Non-pigmented ciliary epithelial cell (primary cell): ENCODE data around the gene CAPN14.

ENCODE experiments used
- DNase-seq: peaks from one replicate; pipeline ENCODE4 v3.0.0-alpha.2; 2010; ENCODE audit warnings: low read depth

The CAPN14 gene

DNA sequence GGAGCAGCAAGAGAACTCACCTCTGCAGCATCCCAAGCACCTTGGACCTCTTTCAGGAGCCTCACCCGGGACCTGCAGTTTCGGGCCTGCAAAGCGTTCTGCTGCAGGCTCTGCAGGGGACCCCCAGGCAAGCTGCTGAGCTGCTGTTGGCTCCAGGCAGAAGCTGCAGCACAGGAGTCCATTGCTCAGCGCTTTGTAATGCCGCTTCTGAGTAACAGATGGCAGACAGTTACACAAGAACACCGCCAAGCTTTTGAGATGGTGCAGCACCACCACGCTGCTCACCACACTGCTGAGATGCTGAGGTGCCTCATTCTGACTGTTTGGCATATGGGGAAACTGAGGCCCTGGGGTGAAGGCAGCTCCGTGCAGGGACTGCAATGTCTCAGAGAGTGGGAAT is 77.2 kb downstream of the CAPN14 start:
- DNase-seq = no peak

DNA sequence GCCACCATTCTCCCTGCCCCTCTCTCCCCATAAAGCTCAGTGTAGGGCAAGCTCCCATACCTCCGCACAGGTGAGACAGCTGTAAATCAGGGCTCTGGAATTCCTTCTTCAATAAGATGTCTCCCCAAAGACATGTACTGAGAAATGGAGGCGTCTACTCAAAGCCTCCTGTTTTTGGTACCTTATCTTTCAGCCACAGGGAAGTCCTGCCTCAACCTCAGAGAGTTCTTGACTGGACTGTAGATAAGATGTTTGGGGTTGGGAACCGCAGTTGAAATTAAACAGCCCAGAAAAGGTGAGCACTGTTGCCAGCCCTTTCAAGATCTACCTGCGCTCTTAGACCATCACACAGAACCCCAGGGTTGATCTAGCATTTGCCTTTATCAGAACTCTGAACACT is 77.6 kb downstream of the CAPN14 start:
- no peak for DNase-seq

DNA sequence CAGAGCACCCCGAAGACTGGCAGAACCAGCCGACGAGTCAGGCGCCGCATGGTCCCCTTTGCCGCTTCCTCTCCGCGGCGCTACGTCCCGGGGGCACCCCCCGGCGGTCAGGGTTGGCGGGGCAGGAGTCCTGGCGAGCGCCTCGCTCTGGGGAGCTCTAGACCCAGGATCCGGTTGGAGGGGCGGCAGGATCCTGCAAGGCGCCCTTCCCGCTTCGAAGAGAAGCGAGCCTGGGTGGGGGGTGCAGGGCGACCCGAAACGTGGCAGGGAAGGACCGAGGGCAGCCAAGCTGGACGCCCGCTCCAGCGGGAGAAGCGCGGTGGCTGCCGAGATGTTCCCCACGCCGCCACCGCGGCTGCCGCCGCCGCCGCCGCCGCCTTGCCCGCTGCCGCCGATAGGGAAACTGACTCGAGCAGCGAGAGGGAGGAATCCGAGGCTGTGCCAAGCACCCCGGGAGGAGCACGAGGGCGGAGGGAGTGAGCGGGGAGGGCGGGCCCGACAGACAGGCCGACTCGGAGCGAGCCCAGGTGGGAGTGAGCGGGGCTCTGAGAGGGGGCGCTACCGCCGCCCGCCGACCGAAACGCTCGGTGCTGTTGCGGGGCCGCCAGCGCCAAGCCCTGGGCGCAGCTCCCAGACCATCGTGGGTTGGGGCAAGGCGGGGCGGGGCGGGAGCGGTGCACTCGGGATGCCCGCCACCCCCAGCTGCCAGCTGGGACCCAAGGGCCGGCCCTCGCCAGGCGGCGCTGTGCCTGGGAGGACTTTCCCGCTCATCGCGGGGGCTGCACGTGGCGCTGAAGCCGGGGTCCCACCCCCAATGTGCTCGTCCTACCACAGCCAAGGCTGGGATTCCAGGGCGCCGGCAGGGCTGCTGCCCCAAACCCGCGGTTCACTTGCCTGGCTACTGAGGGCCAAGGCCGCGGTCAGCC is 79.0 kb downstream of the CAPN14 start, which contains the start of gene GALNT14:
Gene GALNT14, minus strand, starts transcription at position 404 of the 926 bp plus-strand sequence. Its CDS starts 354 bp downstream, at position 50.
- DNase-seq = no peak

DNA sequence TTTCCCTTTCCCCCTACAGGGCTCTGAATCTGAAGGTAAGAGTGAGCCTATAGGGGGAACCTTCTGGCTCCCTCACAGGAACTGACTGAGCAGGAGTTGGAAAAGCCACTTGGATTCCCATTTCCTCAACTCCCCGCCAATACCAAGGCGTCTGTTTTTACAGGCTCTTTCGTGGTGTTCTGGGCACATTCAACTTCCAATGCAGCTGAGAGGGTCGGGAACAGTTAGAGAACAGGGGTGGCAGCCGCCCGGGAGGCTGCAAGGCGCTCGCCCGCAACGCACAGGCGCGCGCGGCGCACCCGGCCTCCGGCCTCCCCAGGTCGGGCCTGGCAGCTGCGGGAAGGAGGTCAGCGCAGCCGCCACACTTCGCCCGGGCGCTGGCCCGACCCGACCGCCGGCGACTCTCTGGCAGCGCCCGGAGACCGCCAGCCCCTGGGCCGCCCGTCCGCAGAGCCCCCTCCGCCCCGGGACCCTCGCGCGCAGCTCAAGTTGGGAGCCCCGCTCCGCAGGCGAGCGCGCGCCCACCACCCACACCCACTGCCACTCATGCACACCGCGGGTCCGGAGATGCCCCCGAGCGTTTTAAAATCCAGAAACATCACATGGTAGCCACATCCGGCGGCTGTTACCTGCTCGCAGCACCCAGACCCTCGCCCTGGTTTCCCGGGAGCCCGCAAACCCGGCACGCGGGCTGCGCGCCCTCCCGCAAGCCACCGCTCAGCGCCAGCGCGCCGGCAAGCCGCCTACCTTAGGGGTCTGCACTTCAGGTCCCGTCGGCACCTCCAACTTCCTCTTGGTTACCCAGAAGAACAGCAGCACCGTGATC is 79.9 kb downstream of the CAPN14 start:
- no peak for DNase-seq

DNA sequence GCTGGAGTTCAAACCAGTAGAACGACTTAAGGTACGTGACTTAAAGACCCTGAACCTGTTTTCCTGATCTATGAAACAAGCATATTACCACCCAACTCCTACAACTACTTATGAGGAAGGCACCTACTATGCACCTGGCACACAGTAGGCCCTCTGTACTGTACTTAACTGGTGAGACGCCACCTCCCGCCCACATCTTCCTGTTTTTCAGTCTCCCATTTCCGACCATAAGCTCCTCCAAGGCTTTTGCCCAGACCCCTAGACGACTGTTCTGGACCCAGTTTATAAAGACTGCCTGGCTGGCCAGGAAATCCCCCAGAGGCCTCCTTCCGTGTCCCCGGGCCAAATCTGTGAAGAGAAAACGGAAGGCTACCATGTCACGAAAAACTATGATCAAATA is 80.6 kb downstream of the CAPN14 start:
- DNase-seq = no peak

DNA sequence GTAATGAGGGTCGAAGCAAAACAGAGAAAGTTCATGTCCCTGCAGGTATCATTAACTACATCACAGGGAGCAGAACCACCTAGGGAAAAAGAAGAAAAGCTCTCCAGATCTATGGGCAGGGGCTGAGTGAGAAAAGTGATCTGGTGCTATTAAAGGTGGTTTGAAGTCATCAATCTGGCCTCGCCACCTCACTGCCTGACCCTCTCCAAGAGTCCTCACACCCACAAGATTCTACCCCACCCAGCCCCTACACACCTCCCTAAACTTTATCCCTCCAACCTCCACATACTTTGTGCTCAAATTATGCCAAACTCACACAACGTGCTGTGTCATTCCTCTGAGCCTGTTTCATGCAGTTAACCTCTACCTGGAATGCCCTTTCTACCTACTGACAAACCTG is 81.3 kb downstream of the CAPN14 start:
- no peak for DNase-seq

DNA sequence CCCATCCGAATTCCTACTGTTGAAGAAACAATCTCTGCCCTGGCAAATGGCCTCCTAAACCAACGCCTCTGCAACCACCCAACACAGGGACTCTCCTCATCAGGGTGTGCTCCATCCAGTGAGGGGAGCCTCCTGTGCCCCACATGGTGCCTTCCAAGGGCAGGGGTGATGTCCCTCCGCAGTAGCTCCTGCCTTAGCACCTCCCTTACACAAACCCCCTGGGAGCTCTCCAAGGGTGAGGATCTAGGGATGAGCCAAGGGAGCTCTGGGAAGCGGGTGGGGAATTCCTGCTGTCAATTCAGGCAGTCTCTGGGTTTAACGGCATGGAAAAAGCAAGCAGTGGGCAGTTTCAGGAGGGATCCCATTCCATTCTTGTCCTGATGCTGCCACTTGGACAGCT is 82.8 kb downstream of the CAPN14 start:
- DNase-seq = no peak

DNA sequence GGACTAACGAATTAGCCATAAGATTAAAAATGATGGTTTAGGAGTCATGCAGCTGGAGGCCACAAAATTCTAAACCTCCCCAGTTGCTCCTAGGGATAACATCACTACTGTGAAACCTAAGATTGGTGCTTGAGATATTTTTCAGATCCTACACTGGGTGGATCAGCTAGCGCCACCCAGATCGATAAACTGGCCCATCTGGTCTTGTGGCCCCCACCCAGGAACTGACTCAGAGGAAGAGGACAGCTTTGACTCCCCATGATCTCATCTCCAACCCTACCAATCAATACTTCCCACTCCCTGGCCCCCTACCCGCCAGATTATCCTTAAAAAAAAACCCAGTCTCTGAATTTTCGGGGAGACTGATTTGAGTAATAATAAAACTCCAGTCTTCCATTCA is 84.5 kb downstream of the CAPN14 start:
- DNase-seq = no peak

DNA sequence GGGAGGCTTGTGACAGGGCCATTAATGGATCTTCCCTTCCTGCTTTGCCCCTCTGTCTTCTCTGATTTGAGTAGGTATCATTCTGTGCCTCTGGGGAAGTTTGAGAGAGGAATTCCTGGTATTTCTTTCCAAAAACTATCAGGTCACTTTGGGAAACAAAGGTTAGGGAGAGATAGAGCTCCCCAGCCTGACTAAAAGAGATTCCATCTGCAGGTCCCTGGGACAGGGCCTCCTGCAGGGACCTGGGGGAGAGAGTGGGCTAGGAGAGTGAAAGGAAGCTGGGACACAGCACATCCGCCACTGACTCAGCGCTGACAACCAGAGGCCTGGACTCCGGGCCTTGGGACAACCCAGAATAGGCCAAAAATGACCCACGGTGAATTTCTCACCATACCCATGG is 85.4 kb downstream of the CAPN14 start:
- no peak for DNase-seq

DNA sequence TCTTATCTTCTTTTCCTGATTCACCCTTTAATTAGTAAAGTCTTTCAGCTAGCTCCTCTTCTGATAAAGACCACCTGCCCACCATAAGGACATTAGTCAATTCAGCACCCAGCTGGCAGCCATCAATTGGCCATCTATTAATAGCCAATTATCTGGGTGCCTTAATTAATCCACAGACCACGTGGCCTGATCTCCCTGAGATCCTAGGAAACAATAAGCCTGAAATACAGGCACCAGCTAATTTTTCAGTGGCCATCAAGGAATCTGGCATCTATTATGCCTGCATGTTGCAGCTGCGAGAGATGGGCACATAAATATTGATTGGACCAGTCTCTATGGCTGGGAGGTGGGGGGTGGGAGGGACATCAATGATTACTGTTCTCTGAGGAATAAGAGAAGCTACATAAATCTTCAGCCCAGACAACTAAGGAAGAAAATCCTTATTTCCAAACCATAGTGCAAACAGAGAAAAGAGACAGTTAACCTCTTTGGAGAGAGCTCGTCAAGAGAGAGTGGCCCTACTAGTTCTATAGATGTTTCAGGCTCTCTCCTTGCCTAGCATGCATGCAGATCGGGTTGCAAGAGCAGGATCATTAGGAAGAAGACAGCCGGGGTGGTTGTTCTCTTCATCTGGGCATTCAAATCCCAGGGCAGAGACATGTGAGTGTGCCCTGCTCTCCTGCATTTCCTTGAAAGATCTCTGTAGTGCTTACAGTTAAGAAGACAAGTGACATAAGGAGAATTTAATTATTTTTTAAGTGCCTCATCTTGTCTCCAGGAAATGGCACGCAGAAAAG is 87.7 kb downstream of the CAPN14 start:
- no peak for DNase-seq

DNA sequence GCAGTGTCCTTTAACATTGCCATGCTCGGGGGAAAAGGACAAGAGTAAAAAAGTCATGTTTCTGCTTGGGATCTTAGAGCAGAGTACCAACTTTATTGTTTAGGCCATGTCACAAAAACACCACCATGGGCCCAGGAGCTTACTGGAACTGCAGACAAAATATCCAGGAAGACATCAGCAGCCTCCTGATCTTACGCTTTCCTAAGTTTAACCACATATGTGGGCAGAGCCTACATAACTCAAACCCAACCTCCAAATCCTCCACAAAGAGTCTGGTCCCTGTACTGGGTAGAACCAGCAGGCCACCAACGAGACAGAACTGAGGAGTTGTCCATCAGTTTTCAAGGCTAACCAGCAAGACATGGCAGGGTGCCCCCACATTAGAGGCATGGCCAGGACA is 89.4 kb downstream of the CAPN14 start:
- DNase-seq = no peak

DNA sequence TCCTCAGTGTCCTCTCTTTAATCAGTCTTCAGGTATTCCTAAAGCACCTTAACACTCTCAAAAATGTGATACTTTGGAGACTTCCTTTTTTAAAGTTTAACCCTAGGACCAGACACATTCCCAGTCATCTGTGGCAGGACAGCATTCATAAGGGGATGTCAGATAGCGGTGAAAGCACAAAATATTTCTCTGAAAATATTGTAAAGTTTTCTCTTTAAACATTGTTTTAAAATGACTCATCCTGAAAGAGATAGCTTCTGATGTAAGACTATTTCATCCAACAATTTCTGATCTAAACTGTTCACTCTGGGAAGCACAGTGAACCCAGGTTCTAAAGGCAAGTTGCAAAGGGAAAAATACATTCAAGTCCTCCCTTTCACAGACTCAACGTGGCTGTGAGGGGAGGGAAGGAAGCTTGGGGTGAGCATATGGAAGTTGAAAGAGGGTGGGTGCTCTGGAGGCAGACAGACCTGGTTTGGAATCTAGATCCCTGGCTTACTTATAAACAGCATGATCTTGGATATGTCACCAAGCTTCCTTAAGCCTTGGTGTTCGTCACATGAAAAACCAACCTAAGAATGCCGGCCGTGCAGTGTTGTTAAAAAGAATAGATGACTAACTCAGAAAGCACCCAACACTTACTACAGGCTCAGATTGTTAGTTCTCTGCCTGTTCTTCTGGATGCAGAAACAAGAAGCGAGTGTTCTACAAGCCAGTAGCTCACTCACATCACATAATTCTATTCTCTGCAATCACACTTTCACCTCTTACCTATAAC is 91.2 kb downstream of the CAPN14 start:
- DNase-seq = no peak

DNA sequence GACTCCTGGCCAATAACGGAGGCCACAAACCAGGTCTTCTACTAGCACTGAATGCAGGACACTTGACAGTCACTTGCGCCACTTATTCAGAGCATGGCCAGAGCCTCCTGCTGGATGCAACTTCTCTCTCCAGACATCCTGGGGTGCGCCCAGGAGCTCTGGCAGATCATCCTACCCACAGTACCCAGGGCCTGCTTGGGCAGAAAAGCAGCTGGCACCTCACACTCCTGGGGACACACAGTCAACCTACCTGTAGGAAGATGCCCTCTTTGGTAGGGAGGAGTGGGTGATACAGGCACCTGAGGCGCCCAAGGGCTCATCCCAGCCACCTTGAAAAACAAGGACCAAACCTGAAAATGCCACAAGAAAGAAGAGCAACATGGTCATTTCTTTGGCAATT is 92.4 kb downstream of the CAPN14 start:
- DNase-seq = no peak
